Stimulated activated CD8-positive, alpha-beta memory T cell treated with anti-CD3 and anti-CD28 coated beads, Interleukin-4, amount 100 ng/mL, for 48 hours (primary cell): ENCODE data around the gene TPSAB1.
A peak's percentile ranks its signal among the peaks of the same experiment; 100 is the strongest.
"Not testable (repeated sequence)": the region's sequence is repeated elsewhere in the genome, so short reads cannot be mapped to it uniquely, and the experiment has no call there.

Experiments
- DNase-seq: peaks from one replicate; pipeline ENCODE4 v3.0.0-alpha.2; 2020

Gene TPSAB1

GRCh38 chr16:1225051-1225451, 15.5 kb upstream of the TPSAB1 start, which contains the start of gene TPSG1:
Gene TPSG1 (minus strand): TSS chr16:1225268. CDS start chr16:1225252, 16 bp downstream.
- no peak for DNase-seq

GRCh38 chr16:1225728-1226311, 14.7 kb upstream of the TPSAB1 start:
- DNase-seq: not testable (repeated sequence)

- DNase-seq: not testable (repeated sequence)
These were observed 13.8 kb upstream of the TPSAB1 start for GRCh38 chr16:1226692-1227091.

DNA sequence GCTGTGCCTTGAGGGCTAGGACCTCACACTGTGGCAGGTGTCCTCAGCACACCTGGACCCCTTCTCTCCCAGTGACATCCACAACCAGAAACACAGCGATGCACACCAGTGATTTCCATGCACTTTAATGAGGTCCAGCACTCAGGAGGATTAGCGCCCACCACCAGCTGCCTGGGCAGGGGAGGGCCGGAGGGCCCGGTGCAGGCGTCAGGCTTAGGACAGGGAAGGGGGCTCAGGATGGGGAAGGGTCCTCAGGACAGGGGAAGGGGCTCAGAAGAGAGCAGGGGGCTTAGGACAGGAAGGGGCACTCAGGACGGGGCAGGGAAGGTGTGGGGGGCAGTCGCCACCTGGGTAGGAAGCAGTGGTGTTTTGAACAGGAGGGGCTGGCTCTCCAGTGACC, 12.3 kb upstream of the TPSAB1 start:
- not testable (repeated sequence) for DNase-seq

DNA sequence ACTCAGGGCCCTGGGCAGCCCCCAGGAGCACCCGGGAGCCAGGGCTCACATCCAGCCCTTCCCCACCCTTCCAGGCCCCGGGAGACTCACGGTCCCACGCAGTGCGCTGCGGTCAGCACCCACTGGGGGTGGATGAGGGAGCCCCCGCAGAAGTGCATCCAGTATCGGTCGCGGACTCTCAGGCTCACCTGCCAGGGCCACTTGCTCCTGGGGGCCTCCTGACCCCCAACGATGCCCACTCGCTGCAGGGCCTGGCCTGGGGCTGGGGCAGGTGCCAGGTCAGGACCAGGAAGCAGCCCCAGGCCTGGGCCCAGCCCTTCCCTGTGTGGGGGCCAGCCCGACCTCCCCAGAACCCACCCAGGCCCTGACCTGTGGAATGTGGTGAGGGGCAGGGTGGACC, 11.0 kb upstream of the TPSAB1 start:
- not testable (repeated sequence) for DNase-seq

GRCh38 chr16:1230084-1230470, 10.4 kb upstream of the TPSAB1 start, which contains the start of gene TPSB2:
Gene TPSB2 (minus strand): TSS chr16:1230184. CDS start chr16:1229951, 233 bp downstream.
- not testable (repeated sequence) for DNase-seq

DNA sequence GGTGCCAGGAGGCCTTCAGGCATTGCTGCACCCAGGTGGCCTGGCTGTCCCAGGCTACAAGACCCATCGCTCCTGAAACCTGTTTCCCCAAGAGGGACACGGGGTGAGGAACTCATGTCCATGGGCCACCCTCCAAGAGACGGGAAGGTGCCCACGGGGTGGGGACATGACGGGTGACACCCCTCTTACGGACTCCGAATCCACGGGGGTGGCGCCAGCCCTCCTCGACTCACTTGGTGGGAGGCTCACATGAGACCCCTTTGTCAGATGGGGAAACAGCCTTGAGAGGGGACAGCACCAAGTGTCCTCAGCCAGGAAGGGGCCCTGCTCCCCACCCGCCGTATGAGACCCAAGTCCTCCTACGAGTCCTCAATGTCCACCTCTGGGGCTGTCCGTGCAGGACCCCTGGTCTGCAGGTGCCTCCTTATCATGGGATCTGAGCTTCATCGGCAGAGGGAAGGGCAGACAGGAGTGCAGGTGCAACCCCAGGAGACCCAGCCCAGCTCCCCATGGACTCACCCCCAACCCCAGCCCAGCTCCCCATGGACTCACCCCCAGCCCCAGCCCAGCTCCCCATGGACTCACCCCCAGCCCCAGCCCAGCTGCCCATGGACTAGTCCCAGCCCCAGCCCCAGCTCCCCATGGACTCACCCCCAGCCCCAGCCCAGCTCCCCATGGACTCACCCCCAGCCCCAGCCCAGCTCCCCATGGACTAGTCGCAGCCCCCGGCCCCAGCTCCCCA, 9.9 kb upstream of the TPSAB1 start:
- not testable (repeated sequence) for DNase-seq

GRCh38 chr16:1231301-1231700, 9.2 kb upstream of the TPSAB1 start:
- DNase-seq: not testable (repeated sequence)

GRCh38 chr16:1232049-1232748, 8.3 kb upstream of the TPSAB1 start:
- DNase-seq: not testable (repeated sequence)

- not testable (repeated sequence) for DNase-seq
These were observed 3.8 kb upstream of the TPSAB1 start for GRCh38 chr16:1236659-1237058.

GRCh38 chr16:1237990-1238389, 2.5 kb upstream of the TPSAB1 start:
- no peak for DNase-seq

- not testable (repeated sequence) for DNase-seq
These were observed 1.6 kb upstream of the TPSAB1 start for GRCh38 chr16:1238909-1239308.

DNA sequence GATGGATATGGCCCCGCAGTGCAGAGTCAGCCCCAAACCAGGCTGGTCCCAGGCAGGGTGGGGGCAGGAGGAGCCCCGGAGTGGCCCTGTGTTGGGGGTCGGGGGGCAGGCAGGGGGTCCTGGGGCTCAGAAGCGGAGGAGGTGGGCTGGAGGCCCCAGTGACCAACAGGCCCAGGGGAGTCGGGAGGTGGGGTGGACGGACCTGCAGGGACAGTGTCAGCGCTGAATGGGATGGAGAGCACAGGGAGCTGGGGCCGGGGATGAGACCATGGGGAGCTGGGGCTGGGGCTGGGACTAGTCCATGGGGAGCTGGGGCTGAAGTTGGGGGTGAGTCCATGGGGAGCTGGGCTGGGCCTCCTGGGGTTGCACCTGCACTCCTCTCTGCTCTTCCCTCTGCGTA, 930 bp upstream of the TPSAB1 start:
- not testable (repeated sequence) for DNase-seq

GRCh38 chr16:1241081-1241480, 576 bp downstream of the TPSAB1 start:
- not testable (repeated sequence) for DNase-seq

DNA sequence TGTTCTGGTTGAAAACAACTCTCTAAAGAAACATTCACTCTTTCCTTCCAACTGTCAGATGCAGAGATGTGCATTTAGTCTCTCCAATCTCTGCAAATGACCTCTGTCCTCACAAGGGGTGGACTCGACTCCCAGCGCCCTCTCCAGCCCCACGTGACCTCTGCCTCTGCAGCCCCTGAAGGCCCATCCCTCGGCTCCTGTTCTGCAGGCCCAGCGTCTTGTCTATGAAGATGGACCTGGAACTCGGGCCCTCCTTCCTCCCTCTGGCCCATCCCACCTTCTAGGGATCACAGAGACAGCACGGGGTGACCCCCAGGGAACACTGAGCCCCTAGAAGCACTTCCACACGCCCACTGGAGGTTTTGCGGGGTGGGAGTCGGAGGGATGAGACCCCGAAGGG, 2.9 kb downstream of the TPSAB1 start:
- DNase-seq: not testable (repeated sequence)

DNA sequence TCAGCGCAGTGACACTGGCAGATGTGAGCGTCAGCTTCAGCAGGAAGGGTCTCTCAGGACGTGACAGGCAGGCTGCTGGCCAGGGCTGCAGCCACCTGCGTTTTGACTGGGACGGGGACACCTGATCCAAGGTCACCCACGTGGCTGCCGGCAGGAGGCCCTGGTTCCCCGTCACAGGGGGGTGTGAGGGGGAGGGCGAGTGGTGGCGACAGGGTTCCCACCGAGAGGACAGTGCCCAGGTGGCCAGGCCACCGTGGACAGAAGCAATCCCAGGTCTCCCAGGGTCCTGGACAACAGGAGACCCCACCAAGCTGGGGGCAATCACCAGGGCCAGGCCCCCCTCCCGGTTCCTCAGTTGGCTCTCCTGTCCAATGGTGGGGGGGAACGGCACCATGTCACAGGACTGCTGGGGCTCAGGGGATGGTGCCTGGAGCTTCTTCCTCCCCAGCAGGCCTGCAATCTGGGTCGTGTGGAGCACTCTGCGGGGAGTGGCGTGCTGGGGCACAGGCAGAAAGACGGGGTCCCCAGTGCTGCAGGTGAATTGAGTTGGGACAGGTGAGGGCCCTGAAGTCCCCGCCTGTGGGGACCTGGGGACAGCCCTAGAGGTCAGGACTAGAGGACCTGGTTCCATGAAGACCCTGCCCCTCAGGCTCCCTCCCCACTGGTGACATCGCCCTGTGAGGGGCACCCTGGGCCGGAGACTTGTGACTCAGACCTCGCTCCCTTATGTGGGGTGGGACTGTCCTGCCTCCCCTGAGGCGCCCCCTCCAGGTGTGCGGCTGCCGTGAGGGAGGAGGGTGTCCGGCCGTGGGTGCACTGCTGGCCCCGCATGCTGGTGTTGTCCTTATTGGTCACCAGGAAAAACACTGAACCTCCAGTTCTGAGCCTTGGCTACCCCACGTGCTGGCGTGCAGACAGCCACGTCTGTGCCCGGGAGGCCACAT, 3.7 kb downstream of the TPSAB1 start:
- DNase-seq: not testable (repeated sequence)

DNA sequence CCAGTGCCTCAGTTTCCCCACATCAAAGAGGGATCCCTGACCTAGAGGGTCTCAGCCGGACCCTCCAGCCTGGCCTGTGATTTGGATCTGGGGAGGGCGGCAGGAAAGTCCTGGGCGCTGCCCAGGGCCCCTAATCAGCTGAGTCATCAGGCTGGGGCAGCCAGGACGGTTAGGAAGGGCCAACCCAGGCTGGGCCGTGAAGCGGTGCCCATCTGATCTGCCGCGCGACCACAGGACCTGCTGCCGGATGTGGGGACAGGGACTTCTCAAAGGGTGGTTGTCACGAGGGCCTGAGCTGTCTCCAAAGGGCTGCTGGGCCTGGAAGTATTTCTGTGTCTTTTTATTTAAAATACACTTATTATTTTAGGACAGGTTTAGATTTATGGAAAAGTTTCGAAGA, 4.4 kb downstream of the TPSAB1 start:
- peak; percentile 22 for DNase-seq

GRCh38 chr16:1245452-1246020, 5.0 kb downstream of the TPSAB1 start:
- DNase-seq: peak; percentile 16

DNA sequence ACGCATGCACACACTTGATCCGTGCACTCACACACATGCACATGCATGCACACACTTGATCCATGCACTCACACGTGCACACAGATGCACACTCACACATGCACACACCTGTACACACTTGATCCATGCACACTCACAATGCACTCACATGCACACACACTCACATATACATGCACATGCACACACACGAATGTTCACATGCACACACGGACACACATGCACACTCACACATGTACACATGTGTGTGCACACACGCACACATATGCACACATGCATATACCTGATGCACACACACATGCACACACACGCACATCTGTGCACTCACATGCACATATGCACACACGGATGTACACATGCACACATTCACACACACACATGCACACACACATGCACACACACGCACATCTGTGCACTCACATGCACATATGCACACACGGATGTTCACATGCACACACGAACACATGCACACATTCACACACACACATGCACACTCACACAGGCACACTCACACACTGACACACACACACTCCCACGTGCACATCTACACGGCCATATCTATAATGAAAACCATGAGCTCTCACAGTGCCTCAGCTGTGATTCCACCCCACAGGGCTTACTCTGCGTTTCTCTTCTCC, 7.5 kb downstream of the TPSAB1 start:
- peak; percentile 10 for DNase-seq

- not testable (repeated sequence) for DNase-seq
These were observed 8.7 kb downstream of the TPSAB1 start for GRCh38 chr16:1249031-1249755.
